ENCODE measurements around the gene CECR2.

Gene CECR2

DNA sequence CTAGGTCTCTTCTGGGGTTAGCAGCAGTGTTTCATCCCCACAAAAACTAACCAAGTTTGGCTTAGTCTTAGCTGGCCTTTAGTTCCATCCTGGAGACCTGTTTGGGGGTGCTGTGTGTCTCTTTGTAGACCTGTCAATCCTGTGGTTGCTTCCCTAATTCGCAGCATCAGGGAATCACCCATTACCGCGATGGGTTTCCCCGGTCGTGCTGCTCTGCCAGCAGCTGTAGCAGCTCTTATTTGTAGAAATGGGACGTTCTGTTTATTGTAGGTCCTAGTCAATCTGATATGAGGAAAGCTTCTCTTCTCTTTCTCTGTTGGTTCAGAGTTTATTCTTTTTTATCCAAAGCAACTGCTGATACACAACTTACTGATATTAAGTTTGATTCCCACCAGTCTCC, 91.6 kb downstream of the CECR2 start:
- no peak for DNase-seq (ENCODE audit: low read depth)

DNA sequence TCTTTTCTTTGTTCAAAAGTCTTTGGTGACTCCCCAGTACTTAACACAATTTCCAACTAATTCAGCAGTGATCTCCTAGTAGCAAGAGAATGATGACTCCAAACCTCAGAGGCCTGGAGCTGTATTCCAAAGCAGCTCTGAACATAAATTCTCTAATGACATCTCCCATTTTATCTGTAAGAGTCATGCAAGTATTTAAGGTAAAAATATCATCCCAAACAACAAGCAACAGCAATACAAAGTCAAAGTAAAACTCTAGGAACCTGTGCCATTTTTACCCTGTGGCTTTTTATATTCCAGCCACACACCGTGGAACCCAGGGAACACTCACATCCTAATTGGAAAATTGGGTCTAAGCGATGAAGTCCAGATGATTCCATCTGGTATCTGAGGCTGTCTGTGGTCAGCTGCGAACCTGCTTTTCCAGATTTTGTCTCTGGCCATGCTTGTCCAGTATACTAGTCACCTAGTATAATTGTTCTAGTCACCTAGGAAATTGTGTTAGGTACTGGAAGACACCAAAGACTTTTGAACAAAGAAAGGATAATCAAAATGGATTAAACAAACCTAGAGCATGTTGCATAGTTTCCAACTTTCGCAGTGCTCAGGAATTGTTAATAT, 101.7 kb downstream of the CECR2 start:
- no peak for DNase-seq (ENCODE audit: low read depth)

DNA sequence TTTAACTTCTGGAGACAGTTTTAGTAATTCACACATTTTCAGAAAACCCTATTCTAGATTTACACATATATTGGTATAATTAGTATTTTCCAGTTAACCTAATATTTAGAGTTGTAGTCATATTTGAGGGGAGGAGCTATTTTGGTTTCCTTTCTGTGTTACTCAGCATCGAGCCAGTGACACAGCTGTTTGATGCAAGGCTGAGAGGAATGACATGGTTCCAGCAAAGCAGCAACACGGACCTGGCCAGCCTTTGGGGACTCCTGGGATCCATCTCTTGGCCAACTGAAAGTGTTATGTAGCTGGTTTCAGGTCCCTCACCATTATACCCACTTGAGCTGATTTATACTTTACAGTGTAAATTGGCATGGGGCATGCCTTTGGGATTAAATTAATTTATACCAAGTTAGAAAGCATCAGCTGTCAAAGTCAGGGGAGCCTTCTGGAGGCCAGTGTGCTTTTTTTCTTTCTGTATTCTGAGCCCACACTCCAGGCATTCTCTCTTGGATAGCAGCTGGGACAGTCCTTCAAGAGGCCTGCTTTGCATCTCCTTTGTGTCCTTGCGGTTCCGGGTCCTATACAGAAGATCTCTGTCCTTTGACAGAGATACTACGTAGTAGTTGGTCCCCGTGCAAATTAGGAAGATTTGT, 102.8 kb downstream of the CECR2 start:
- no peak for DNase-seq (ENCODE audit: low read depth)

DNA sequence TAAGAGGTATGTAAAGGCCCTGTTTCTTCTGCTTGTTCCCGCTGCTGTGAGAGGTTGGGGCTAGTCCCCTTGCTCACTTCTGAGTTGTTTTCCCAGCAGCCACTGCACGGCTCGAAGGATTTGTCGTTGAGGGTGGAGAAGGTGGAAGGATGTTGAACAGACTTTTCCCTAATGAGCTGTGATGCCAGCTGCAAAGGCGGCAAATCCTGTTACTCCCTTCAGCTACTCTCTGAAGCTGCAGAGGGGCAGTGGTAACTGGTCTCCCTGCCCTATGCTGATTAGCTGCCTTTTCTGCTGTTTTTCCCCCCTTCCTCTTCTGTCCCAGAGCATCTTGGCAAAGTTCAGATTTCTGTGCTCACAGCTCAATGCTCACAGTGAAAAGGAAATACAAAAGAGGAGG, 103.7 kb downstream of the CECR2 start:
- DNase-seq (ENCODE audit: low read depth) = no peak

DNA sequence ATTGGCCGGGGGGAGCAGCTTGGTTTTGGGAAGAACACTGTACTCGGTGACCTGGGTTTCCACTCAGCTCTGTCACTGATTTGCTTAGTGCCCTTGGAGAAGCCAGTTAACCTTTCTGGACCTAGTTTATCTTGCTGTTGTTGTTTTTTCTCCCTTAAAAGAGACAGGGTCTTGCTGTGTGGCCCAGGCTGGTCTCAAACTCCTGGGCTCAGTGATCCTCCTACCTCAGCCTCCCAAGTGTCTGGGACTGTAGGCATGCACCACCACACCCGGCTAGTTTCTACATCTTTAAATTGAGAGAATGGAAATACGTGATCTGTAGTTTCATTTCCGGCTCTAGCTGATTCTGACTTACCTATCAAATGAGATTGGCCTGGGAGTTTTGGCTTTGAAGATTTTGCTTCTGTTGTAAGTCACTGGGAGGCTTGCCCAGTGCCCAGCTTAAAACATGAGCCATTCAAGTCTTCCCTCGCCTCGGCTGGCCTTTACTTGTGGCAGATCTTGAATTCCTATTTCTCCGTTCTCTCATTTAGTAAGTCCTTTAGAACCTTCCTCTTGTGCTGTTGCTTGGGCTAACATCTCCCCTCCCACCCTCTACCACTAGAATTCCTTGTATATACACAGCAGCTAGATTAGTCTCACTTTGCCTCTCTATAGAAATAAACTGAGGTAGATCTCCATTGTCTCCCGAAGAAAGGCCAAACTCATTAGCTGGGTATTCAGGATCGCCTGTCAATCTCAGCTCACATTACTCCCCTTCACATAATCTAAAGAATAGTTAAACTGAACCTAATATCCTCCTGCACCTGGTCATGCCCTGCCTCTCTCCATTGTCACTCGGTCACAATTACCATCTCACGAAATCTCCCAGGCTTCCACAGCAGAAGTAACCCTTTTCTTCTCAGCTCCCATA, 106.3 kb downstream of the CECR2 start:
- DNase-seq (ENCODE audit: low read depth) = no peak

DNA sequence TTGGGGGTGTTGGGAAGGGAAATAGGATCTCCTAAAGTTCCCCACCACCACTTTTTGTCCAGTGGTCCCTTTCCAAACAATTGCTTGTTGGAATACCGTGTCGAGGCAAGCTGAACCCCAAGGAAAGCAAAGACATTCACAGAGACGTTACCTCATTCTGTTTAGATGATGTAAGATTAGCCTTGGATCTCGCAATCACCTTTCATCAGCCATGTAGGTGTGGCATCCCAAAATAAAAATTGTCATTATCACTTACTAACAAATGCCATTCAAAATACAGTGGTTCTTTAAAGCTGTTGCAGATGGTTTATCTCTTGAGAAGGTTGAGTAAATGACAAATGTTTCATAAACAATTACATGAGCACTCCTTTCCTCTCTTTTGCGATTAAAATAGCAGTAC, 107.6 kb downstream of the CECR2 start:
- no peak for DNase-seq (ENCODE audit: low read depth)

DNA sequence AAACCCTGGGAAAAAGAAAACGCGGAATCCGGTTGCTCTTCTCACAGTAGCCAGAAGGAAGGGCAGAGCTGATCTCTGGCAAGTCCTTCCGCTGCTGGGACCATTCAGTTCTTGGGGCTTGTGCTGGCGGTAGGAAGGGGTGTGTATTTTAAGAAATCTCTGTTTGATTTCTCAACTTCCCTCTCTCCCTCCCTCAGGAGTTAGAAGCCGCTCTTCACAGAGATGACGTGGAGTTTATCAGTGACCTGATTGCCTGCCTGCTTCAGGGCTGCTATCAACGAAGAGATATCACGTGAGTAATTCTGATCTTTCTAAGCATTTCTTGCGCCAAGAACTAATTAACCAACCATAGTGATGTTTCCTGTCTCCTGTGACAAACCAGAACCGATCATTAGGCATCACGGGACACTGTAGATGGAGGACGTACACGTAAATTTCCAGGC, 108.2 kb downstream of the CECR2 start:
- DNase-seq (ENCODE audit: low read depth) = no peak

DNA sequence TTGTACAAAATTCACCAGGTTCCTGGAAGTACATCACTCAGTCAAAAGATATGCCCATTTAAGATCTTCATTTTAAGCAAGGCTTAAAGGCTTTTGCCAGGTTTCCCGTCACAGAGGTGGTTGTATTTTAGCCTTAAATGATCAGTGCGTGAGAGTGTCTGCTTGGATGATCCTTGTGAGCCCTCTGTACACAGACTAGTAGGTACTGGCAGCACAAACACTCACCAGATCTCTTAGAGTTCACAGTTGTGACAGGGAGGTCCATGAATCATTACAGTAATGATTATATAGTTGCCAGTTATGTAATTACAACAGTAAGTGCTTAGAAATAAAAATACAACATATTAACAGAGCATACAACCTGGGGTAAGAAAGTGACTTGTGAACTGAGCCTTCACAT, 109.9 kb downstream of the CECR2 start:
- DNase-seq (ENCODE audit: low read depth) = no peak

DNA sequence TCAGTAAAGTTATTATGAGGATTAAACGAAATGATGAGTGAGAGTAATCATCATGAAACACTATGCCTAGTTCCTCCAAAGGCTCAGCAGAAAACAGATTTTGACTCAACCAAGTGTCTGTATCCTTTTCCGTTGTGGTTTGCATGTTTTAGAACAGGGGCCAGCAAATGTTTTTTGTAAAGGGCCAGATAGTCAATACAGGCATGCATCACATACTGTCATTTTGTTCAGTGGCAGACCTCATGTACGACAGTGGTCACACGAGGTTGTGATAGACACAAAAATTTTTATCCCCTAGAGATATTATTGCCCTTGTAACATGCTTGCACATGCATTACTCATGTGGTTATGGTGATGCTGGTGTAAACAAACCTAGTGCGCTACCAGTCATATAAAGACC, 112.2 kb downstream of the CECR2 start:
- DNase-seq (ENCODE audit: low read depth) = no peak

DNA sequence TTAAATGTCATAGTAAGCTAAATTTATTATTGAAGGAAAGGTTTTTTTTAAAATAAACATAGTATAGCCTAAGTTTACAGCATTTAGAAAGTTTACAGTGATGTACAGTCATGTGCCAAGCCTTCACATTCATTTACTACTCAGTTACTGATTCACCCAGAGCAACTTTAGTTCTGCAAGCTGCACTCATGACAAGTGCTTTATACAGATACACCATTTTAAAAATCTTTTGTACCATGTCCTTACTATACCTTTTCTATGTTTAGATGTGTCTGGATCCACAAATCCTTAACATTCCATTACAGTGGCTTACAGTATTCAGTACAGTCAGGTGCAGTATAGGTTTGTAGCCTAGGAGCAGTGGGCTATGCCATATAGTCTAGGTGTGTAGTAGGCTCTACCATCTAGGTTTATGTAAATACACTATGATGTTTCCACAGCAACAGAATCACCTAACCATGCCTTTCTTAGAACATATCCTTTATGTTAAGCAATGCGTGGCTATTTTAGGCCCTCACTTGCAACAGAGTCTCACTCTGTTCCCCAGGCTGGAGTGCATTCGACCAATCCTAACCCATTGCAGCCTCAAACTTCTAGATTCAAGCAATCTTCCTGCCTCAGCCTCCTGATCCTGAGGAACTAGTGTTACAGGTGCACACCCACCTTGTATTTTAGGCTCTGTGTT, 114.6 kb downstream of the CECR2 start:
- no peak for DNase-seq (ENCODE audit: low read depth)

DNA sequence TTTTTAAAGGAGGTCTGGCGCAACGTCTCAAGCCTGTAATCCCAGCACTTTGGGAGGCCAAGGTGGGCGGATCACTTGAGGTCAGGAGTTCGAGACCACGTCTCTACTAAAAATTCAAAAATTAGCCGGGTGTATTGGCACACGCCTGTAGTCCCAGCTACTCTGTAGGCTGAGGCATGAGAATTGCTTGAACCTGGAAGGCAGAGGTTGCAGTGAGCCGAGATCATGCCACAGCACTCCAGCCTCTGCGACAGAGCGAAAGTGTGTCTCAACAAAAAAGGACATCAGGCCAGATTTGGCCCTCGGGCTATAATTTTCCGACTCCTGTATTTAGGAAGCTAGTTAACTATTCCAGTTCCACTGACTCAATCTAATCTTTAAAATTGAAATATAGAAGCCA, 115.3 kb downstream of the CECR2 start:
- DNase-seq (ENCODE audit: low read depth) = no peak

DNA sequence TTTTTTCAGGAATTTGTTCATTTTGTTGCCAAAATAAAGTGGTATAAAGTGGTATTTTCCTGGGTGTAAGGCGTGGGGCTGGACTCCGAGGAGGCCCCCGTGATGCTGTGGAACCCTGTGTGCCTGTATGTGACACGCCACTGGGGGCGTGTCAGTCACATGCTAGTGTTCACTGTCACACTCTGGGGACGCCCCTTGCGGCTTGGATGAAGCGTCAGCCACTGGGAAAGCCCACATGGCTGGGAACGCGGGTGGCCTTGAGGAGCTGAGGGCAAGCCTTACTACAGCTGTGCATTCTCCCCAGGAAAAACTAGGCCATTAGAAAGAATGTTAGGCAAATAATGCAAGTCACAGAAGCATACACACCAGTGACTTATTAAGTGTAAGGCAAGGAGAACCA, 117.1 kb downstream of the CECR2 start:
- DNase-seq (ENCODE audit: low read depth) = no peak

DNA sequence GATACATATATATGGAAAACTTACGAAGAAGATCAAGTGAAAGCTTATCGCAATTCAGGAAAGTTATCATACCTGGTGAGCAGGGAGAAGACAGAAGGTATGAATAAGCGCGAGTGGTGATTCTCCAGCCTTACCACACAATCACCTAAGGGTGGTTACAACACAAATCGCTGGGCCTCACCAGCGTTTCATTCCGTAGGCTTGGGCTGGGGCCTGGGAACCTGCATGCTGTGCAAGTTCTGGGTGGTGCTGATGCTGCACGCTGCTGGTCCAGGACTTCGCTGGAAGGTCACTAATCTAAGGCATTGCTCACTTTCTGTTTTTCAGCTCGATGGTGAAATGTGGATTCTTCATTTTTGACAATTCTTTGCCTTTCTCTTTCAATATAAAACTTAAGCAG, 117.5 kb downstream of the CECR2 start:
- DNase-seq (ENCODE audit: low read depth) = no peak

DNA sequence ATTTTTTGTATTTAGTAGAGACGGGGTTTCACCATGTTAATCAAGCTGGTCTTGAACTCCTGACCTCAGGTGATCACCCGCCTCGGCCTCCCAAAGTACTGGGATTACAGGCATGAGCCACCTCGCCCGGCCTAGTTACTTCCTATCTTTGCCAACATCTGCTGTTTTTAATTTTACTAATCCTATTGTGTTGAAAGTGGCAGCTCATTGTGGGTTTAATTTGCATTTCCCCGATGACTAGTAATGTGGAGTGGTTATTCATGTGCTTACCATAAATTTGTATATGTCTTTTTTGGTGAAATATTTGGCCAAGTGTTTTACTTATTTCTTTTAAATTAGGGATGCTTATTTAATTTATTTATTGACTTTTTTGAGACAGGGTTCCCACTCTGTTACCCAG, 119.8 kb downstream of the CECR2 start:
- no peak for DNase-seq (ENCODE audit: low read depth)

DNA sequence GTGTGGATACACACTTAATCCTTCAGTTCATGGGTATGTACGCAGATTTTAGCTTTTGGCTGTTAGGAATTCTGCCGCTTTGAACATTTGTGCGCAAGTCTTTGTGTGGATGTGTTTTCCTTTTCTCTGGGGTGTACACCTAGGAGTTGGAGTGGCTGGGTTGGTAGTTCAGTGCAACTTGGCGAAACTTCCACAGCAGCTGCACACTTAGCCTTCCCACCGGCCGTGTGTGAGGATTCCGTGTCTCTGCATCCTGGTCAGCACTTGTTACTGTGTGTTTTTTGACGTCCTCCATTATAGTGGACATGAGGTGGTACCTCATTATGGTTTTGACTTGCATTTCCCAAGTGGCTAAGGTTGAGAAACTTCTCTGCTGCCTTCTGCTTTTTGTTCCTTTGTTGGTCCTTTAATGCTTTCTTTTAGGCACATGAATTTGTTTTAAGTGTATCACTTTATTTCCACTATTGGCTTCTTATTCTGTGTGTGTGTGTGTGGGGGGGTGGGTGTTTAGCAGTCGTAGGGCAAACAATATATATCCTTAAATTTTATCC, 121.9 kb downstream of the CECR2 start:
- no peak for DNase-seq (ENCODE audit: low read depth)

DNA sequence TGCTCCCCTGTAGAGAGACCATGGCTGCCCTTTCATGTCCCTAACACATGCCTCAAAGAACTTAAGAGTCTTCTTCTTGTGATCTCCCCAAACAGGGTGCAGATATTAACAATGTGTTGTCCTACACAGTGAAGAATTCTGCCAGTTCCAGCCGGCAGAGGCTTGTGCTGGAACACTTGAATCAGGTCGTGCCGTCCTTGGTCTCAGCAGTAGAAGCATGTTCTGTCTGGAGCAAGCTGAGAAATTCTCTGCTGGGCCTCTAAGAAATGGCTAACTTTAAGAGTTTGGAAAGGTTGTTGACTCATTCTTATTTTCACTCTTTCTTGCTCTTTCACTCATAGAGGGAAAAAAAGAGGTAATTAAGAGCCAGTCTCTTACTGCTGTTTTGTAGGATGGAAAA, 123.0 kb downstream of the CECR2 start:
- no peak for DNase-seq (ENCODE audit: low read depth)

DNA sequence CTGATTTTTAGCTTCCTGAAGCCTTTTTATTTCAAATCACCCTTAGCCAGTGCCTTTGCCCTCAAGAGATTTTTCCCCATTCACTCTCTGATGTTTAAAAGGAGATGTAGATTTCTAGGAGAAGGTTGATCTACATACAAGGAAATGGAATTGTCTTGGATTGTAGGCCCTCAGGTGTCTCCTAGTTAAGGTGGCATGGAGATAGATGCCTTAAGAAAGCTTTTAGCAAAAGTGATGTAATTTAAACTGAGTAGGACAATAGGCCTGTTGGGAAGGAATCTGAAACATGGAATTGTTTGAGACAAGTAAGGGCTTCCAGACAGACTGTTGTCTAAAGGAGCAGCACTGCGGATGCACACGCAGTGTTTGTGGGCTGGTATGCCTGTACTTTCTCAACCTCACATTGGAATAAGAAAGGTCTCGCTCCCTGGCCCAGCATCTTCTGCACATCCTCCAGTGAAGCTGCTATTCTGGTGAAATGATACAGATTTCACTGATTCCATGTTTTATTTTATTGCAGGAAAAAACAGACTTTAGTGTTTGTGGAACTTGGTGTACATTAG, 124.2 kb downstream of the CECR2 start:
- DNase-seq (ENCODE audit: low read depth) = no peak

DNA sequence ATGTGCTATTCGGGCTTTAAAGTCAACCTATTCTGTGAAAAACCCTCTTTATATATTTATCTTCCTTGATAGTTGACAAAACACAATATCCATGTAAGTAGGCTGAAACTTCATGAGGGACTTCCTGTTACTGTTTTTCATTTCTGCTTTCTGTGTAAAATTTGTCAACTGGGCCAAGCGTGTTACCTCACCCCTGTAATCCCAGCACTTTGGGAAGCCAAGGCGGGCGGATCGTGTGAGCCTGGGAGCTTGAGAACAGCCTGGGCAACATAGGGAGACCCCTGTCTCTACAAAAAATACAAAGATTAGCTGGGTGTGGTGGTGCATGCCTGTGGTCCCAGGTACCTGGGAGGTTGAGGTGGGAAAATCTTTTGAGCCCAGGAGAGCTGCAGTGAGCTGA, 127.6 kb downstream of the CECR2 start:
- DNase-seq (ENCODE audit: low read depth) = no peak

DNA sequence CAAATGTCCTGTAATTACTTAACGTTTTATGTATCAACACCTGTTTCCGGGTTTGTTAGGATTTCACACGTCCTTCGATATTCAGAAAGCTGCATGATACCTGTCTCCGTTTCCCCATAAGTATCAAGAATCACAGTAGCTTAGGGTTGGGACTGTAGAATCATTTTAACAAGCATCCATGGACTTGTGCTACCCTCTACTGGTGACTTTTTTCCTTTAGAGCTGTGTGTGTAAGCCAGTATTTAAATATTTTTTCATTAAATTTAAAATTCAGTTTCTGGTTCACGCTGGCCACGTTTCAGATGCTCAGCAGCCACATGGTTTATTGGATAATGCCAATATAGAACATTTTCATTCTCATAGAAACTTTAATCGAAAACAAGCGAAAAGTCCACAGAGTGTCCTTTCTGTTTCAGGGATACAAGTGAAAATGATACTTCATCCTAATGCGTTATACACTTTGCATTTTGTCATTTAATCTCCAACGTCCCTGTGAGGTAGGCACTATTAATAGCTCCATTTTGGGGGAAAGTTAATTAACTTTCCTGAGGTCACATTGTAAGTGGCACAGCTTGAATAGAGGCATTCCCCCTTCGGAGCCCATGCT, 132.5 kb downstream of the CECR2 start:
- peak; percentile 38 for DNase-seq (ENCODE audit: low read depth)

DNA sequence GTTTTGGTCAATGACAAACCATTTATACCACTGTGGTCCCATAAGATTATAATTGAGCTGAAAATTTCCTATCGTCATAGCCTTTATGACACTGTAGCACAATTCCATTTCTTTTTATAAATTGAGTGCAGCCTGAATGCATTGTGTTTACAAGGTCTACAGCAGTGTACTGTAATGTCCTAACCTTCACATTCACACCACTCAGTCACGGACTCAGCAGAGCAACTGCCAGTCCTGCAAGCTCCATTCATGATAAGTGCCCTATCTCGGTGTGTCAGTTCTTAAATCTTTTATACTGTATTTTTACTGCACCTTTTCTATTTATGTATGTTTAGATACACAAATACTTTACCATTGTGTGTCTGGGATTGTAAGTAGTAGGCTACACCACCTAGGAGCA, 138.8 kb downstream of the CECR2 start:
- no peak for DNase-seq (ENCODE audit: low read depth)

DNA sequence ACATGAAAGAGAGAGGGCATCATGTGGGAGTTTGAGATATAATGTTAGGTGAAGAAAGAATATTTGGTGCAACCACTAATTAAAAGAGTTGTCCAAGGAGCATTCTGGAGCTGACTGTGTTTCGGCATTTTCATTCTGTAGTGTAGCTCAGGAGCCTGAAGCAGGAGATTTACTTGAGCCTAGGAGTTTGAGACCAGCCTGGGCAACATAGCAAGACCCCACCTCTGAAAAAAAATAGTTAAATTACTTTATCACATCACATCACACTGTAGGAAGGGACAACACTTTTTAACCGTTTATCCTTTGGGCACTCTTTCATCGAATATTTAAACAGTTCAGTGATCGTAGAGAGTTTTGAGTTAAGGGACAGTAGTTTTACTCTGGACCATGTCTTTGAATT, 143.7 kb downstream of the CECR2 start:
- no peak for DNase-seq (ENCODE audit: low read depth)

DNA sequence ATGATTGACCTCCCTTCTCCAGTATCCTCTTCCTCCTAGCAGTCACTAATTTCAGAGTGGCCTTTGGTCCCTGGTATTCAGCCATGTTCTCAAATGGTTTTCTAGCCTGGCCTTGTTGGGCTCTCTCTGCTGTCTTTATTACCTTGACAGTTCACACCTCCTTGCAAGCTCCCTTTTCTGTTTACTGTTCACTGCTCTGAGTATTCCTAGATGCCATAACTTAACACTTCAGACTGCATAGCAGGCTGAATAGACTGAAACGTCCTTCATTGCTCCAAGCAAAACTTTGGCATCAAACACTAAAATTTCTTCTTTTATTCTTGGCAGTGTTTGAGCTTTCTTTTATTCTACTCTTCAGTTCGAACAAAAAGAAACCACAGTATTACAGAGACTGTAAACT, 144.4 kb downstream of the CECR2 start:
- no peak for DNase-seq (ENCODE audit: low read depth)
